HG02588 (cell line): ENCODE data around the gene PKP3.
"Not testable (repeated sequence)": the region's sequence is repeated elsewhere in the genome, so short reads cannot be mapped to it uniquely, and the experiment has no call there.

Source experiments
- ATAC-seq: cut with Tn5 transposase; IDR thresholded peaks from one replicate; pipeline ENCODE4 v1.9.1; 2021; ENCODE audit warnings: mild to moderate bottlenecking, moderate library complexity; ENCODE audit not compliant: unreplicated experiment

The PKP3 gene

DNA sequence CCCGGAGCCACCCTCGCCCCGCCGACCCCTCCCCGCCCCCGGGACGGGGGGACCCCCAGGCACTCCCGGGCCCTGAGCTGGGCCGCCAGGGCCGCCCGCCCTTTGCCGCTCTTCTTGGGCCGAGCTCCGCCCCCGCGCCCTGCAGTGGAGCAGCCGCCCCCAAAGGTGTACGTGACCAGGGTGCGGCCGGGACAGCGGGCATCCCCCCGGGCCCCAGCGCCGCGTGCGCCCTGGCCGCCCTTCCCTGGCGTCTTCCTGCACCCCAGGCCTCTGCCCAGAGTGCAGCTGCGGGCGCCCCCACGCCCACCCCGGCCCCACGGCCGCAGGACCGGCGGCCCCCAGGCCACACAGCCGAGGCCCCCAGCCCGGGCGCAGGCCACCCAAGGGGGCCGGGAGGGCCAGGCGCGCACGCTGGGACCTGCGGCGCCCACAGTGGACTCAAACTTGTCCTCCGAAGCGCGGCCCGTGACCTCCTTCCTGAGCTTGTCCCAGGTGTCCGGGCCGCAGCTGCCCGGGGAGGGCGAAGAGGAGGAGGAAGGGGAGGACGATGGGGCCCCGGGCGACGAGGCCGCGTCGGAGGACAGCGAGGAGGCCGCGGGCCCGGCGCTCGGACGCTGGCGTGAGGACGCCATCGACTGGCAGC, 17.4 kb upstream of the PKP3 start:
- no peak for ATAC-seq

DNA sequence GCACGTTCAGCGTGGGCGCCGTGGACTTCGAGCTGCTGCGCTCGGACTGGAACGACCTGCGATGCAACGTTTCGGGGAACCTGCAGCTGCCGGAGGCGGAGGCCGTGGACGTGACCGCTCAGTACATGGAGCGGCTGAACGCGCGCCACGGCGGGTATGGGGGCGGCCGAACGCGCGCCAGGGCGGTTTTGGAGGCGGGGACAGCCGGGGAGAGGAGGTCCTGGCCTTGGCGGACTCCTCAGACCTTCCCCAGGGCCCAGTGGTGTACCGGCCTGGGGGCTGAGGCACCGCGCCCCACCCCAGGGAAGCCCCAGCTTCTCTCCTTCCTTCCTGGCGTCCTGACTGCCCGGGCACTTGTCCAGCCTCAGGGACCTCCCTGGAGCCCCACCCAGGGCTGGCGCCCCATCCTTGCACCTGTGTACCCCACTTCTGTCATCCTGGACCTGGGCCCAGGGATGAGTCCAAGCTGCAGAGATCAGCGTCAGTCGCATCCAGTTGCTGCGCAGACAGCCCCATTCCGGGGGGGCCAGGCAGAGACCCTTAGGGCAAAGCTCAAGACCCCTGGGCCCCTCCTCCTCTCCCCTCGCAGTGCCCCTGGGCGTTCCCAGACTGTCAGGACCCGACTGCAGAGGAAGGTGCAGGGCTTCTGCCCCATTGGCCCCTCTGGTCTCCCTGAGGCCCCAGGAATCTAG, 16.7 kb upstream of the PKP3 start:
- ATAC-seq = no peak

DNA sequence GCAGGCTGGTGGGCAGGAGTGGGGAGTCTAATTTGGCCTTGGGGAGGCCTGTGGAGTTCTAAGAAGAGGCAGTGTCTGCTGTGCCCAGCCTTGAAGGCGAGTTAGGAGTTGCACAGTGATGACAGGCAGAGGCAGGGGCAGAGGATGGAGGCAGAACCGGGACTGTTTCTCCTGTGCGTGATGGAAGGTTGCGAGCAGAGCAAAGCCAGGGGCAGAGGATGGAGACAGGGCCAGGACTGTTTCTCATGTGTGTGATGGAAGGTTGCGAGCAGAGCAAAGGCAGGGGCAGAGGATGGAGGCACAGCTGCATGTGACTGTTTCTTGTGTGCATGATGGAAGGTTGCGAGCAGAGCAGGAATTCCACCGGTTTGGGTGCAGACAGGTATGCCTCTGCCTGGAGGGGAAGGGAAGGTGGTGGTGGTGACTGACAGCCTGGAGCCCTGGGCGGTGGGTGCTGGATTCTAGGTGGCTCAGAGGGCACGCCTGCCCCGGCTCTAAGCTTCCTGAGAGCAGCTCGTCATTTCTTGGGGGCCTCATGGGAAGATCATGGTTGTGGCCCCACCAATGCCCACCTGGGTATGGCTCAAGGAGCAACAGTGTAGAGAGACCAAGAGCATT, 16.0 kb upstream of the PKP3 start:
- ATAC-seq = no peak

DNA sequence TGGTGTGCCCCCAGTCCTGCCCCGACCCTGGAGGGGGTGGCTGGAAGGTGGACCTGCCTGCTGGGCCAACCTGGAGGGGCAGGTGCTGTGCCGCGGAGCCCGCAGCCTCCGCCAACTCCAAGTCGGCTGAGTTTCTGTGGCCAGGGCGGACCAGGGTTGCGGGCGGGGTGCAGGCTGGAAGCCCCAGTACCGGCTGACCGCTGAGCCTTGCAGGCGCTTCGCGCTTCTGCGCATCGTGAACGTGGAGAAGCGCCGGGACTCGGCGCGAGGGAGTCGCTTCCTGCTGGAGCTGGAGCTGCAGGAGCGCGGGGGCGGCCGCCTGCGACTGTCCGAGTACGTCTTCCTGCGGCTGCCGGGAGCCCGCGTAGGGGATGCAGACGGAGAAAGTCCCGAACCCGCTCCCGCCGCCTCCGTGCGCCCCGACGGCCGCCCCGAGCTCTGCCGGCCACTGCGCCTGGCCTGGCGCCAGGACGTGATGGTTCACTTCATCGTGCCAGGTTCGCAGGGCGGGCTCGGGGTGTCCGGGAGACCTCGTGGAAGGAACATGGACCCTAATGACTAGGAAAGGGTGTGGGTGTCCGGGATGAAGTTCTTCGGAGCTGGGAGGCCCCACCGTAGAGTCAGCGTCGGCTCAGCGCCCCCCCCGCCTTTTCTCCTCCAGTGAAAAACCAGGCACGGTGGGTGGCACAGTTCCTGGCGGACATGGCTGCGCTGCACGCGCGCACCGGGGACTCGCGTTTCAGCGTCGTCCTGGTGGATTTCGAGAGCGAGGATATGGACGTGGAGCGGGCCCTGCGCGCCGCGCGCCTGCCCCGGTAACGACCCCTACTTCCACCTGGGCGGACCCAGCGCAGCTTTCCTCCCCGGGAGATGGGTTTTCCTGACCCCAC, 14.6 kb upstream of the PKP3 start:
- no peak for ATAC-seq

DNA sequence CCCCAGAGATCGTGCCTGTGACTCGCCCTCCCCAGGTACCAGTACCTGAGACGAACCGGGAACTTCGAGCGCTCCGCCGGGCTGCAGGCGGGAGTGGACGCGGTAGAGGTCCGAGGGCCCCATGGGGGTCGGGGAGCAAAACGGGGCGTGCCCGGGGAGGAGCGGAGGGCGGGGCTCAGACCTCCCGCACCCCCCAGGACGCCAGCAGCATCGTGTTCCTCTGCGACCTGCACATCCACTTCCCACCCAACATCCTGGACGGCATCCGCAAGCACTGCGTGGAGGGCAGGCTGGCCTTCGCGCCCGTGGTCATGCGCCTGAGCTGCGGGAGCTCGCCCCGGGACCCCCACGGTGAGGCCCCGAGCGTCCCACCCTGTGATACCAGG, 13.9 kb upstream of the PKP3 start:
- ATAC-seq = no peak

DNA sequence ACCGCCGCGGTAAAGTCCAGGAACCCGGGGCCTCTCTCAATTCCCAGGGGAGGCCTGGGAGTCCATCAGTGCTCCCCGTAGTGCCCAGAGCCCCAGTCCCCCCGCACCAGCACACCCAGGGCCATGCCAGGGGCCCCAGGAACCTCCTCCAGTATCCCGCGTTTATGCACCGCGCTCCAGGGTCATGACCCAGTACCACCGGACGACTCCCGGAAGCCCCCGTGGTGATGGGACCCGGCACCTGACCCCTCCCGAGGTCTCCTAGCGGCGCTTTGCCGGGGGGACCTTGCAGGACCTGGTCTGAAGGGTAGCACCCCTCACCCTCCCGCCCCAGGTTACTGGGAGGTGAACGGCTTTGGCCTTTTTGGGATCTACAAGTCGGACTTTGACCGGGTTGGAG, 13.5 kb upstream of the PKP3 start:
- ATAC-seq = no peak

DNA sequence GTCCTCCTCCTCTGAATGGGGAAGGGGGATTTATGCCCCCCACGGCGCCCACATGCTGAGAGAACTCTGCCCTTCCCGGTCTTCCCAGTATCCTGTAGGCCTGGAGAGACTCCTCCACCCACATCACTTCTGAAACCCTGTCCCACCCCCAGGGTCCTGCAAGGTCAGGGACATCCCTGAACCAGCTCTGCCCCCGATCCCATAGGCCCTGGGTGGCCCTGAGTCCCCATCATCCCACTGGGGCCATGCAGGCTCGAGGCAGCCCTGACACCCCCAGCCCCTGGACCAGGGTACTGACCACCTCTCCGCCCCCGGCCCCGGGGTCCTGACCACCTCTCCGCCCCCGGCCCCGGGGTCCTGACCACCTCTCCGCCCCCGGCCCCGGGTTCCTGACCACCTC, 13.0 kb upstream of the PKP3 start:
- ATAC-seq = no peak

DNA sequence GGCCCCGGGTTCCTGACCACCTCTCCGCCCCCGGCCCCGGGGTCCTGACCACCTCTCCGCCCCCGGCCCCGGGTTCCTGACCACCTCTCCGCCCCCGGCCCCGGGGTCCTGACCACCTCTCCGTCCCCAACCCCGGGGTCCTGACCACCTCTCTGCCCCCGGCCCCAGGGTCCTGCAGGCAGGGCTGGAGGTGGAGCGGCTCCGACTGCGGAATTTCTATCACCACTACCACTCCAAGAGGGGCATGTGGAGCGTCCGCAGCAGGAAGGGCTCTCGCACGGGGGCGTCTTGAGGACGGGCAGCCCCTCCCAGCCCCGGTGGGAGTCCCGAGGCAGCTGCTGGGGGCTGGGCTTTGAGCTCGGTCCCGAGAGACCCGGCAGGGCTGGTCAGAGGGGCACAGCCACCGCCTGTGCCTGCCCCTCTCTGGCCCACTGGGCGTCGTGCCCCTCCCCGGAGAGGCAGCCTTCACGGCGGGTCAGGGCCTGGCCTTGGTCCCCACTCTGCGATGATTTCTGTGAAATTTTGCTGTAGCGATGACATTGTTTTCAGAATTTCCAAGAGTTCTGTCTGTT, 12.4 kb upstream of the PKP3 start:
- no peak for ATAC-seq

DNA sequence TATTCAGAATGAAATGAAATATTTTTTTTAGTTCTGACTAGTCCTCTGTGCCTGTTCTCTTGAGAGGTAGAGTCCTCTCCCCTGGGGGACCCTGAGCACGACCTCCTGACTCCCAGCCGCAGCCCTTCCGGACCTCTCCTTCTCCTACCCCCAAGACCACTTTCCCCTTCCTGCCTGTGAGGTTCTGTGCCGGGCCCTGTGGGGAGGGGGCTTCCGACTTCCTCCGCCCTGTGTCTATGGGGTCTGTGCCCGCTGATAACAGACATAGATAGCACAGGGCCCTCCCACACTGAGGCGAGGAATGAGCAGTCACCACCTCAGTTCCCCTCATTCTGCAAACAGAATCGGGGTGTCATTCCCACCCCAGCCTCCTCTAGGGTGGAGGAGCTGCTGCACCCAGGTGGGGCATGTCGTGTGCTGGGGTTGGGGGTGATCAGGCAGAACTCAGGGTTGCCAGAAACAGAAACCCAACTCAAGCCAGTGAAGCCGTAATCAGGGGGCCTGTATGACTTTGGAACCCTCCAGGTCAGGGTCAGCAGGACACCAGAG, 11.9 kb upstream of the PKP3 start:
- ATAC-seq = no peak

DNA sequence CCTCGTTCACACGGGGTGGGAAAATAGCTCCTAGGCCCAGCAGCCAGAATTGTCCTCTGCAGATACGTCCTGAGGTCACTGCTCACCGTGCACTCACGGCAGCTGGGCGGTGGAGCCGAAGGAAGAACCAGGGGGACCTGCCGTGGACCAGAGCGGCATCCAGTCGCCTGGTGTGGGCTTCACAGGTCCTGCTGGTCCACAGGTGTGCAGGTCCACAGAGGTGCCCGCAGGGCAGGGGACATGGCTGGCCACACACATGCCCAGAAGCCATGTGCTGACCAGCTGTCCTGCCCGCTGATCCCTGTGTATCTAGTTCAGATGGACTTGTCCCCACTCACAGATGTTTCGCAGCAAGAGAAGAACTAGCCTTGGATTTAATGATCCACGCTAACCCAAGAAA, 10.6 kb upstream of the PKP3 start:
- no peak for ATAC-seq

DNA sequence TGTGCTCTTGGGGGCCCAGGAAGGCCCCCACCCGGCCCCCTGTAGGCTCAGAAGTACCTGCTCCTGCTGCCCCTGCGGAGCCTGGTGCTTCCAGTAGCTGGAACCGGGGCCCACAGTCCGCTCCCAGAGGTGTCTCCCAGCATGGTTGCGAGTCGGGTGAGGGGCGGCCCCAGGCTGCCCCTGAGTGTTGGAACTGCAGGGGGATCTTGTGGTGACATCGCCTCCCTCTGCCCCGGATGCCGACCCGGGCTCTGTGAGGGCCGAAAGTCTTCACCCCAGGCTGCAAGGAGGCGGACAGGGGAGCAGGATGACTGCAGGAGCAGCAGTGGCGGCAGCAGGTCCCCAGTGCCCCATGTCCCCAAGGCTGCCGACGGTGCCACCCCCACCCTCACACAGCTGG, 9.5 kb upstream of the PKP3 start:
- no peak for ATAC-seq

DNA sequence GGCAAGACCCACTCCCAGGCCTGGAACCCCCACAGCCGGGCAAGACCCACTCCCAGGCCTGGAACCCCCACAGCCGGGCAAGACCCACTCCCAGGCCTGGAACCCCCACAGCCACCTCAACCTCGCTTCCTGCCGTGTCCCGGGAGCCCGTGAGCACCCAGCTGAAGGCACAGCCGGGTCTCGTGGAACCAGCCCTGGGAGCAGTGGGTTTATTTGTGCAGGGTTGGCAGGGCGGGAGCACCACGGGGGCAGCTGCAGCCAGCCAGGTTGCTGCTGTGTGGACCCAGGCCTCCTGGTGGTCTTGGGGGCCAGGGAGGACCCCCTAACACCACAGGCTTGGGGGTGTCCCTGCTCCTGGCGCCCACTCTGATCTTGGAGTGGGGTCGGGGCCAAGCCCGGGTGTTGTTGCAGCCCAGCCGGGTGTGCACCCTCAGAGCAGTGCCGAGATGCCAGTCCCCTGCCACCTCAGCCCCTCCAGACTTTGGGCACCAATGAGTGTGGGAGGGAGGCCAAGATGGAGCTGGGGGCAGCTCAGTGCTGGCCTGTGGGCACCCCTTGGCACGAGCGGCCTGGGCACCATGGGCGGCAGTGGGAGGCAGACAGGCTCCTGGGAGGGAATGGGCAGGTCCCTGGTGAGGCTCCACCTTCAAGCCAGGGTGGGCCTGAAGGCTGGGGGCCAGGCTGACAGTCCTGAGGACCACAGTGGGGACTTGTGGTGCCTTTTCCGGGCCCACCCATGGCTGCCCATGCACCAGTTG, 8.2 kb upstream of the PKP3 start:
- ATAC-seq = no peak

DNA sequence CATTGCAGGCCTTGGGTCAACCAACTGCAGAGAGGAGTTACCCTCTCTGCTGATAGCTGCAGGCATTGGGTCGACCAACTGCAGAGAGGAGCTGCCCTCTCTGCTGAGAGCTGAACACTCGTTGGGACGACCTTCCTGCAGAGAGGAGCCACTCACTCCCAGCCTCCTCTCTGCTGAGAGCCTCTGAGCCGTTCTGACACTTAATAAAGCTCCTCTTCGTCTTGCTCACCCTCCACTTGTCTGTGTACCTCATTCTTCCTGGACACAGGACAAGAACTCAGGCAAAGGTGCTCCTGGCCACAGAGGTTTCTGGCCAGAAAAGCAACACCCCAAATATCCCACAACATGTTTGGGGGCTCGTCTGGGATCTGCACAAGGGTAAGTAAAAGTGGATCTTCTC, 7.5 kb upstream of the PKP3 start:
- no peak for ATAC-seq

DNA sequence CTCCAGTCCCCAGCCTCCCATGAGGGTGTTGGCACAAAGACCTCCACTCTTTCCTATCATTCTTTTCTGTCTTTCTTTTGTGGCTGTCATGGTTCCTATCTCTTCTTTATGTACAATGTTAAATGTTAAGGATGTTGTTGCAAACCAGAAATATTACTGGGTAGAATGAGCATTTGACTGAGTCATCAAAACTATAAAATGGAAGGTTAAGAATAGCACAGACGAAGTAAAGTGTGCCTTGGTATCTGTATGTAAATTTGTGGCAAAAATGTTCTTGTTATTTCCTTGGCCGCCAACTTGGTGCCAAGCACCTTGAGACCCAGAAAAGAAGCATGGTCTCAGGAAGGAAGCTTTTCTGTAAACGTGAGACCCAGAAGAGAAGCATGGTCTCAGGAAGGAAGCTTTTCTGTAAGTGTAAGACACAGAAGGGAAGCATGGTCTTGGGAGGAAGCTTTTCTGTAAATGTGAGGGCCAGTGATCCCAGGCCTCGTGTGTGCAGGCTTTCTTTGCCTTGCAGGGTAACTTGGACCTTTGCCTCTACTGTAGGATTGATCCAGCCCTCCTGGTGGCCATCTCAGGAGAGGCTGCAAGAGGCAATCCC, 6.7 kb upstream of the PKP3 start:
- ATAC-seq = no peak

DNA sequence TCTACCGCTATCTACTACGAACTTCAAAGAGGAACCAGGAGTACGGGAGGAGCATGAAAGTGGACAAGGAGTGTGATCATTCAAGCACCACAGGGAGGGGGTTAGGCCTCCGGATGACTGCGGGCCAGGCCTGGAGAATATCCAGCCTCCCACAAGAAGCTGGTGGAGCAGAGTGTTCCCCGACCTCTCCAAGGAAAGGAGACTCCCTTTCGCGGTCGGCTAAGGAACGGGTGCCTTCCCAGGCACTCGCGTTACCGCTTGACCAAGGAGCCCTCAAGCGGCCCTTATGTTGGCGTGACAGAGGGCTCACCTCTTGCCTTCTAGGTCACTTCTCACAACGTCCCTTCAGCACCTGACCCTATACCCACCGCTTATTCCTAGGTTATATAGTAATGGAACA, 4.6 kb upstream of the PKP3 start:
- not testable (repeated sequence) for ATAC-seq

DNA sequence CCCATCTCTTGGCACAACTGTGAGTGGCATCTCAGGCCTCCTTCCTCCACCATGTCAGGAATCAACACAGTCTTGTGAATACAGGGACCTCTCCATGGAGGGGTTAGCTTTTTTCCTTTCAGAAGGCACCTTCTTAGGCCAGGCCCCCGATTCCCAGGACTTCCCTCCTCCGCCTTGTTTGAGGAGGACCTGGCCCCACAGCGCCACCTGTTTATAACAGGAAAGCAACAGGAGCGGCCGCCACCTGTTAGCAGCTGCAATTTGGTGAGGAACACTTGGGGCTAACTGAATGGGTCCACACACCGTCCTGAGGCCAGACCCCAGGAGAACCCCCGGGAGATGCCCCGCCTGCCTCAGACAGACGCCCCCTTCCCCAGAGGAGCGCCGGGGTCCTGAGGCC, 3.8 kb upstream of the PKP3 start:
- no peak for ATAC-seq

DNA sequence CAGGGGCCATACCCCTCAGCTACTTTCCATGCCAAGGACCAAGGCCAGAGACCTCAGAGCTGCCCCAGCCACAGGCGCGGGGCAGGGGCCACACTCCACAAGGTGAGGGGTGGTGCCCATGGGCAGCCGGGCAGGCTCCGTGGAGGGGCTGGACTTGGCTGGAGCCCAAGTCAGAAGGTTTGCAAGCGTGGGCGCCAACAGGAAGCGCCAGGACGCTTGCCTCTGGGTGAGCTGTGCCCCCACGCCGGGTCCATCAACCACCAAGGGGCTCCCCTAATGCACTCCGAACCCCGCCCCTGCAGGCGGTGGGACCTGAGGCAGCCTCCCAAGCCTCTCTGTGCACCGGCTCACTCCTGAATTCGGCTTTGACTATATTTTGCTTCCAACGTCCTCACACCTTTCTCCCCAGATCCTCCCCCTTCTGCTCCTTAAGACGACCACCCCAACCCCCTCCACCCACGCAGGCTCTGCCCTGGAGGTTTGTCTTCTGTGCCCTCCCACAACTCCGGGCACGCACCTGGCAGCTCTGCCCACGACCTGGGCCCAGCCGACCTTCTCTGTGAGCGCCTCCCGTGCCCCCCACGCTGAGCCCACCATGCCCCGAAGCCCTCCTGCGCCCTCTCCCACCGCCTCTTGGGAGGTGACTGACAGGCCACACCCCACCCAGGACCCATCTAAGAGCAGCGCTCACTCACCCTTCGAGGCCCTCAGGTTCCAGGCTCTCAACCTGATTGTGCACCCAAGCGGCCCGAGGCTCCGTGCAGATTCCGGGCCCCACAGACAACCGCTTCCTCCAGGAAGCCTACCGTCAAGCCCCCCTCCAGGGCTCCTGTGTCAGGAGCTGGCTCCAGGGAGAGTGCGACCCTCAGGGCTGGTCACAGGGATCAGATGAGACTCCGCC, 2.6 kb upstream of the PKP3 start:
- no peak for ATAC-seq

DNA sequence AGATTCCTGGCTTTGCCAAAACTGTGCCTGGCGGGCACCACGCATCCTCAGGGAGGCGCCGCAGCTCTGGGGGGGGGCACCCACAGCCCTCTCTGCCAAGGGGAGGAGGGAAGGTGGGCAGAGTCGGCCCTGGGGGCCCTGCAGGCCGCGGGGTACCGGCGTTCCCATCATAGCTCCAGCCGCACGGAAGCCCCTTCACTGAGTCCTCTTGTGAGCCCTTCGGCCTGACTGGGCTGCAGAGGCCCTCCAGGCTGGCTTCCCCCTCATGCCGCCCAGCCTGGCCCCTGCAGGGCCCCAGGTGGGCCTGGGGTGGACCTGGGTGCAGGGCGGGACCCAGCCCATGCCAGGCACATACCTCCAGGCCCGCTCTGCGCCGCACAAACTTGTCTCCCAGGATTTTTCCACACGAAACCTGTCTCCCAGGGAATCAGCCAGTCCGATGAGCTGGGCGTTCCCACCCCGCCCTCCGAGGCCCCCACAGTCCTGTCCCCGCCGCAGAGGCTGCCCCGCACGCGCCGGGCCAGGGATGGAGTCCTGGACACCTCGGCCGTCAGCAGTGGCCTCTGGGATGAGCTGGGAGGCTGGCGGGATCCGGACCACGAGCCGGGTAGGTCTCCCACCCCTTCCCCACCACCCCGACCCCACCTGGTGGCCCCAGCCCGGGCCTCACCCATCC, 1.8 kb upstream of the PKP3 start:
- ATAC-seq = no peak
